HepG2 (cell line): ENCODE data around the gene SCAF8. TPM values are rescaled to one million over a fixed set of nuclear protein-coding genes. Genes with fewer than 3 reads are reported as not detected.
A peak's percentile ranks its signal among the peaks of the same experiment; 100 is the strongest.

Source experiments
- CC2D1A ChIP-seq: sonication (generic); formaldehyde crosslinking; IDR thresholded peaks from 2 replicates; pipeline ENCODE4 v1.8.1; 2023; ENCODE audit warnings: mild to moderate bottlenecking, missing genetic modification reagents
- CENPBD1 ChIP-seq: sonication (generic); formaldehyde crosslinking; IDR thresholded peaks from 2 replicates; pipeline ENCODE4 v1.8.0; 2022; ENCODE audit warnings: missing genetic modification reagents, low read depth, mild to moderate bottlenecking, borderline replicate concordance
- HMGXB4 ChIP-seq, 2 experiments: sonication (generic) in 1 of 2; formaldehyde crosslinking in 1 of 2; IDR thresholded peaks; 2 replicates each; pipeline versions ENCODE4 v1.4.0 to v1.6.1; 2018 to 2020; ENCODE audit warnings: missing genetic modification reagents in 2 of 2, borderline replicate concordance in 1 of 2, low read depth in 1 of 2, mild to moderate bottlenecking in 1 of 2, missing biosample characterization in 1 of 2
- NCOA5 ChIP-seq: sonication (generic); formaldehyde crosslinking; IDR thresholded peaks from 2 replicates; pipeline ENCODE4 v1.4.0; 2020; ENCODE audit warnings: missing genetic modification reagents
- PRPF4 ChIP-seq: fragments of 200-400 bp; formaldehyde crosslinking; IDR thresholded peaks from 2 replicates; pipeline ENCODE4 v1.6.1; 2016; ENCODE audit warnings: low read length, low read depth; ENCODE audit not compliant: poor library complexity, severe bottlenecking
- RBFOX2 ChIP-seq: fragments of 200-400 bp; formaldehyde crosslinking; IDR thresholded peaks from 2 replicates; pipeline ENCODE4 v1.6.1; 2017; ENCODE audit warnings: low read depth, mild to moderate bottlenecking, low read length
- RBM39 ChIP-seq: fragments of 200-400 bp; formaldehyde crosslinking; IDR thresholded peaks from one replicate; pipeline ENCODE4 v1.6.1; 2018; ENCODE audit warnings: antibody characterized with exemption, mild to moderate bottlenecking, low read depth, low read length; ENCODE audit not compliant: poor library complexity, severe bottlenecking
- REPIN1 ChIP-seq: sonication (generic); formaldehyde crosslinking; IDR thresholded peaks from 2 replicates; pipeline ENCODE4 v1.8.0; 2022; ENCODE audit warnings: missing genetic modification reagents, low read depth, mild to moderate bottlenecking, borderline replicate concordance
- RFX5 ChIP-seq: IDR thresholded peaks from 2 replicates; pipeline ENCODE4 v1.6.1; 2011; ENCODE audit warnings: low read depth, low read length, improper control_type of control experiment
- ZHX1 ChIP-seq: sonication (generic); formaldehyde crosslinking; IDR thresholded peaks from 2 replicates; pipeline ENCODE4 v1.8.1; 2022; ENCODE audit warnings: low read depth, mild to moderate bottlenecking, missing genetic modification reagents
- ZNF260 ChIP-seq: sonication (generic); formaldehyde crosslinking; IDR thresholded peaks from 2 replicates; pipeline ENCODE4 v1.4.0; 2020; ENCODE audit warnings: missing genetic modification reagents, low read depth, mild to moderate bottlenecking, borderline replicate concordance
- ZNF484 ChIP-seq: sonication (generic); formaldehyde crosslinking; IDR thresholded peaks from 2 replicates; pipeline ENCODE4 v1.5.1; 2020; ENCODE audit warnings: mild to moderate bottlenecking, low read depth, missing genetic modification reagents, borderline replicate concordance
- ZNF883 ChIP-seq: sonication (generic); formaldehyde crosslinking; IDR thresholded peaks from 2 replicates; pipeline ENCODE4 v1.5.1; 2020; ENCODE audit warnings: mild to moderate bottlenecking, missing genetic modification reagents; ENCODE audit errors: not compliant biosample characterization
- polyA plus RNA-seq, 8 experiments: library from polyadenylated mRNA; depleted of rRNA in 3 of 8; stranded (reverse) in 7 of 8; unstranded in 1 of 8; fragments of >200 nt; fragmentation: Illumina TruSeq in 4 of 8; extraction: Trizol in 4 of 8; gene quantifications; 2 replicates each; pipeline versions ENCODE4 v1.2.1 to v1.2.3, GENCODE V29; 2011 to 2016; ENCODE audit warnings: low read depth in 4 of 8, missing spikeins in 1 of 8, mixed read lengths in 1 of 8; ENCODE audit not compliant: insufficient read depth in 1 of 8
- total RNA-seq, 5 experiments: library from RNA; depleted of rRNA; stranded (reverse); fragments of >200 nt; fragmentation: Illumina TruSeq; extraction: Trizol; gene quantifications; 2 replicates each; pipeline ENCODE4 v1.2.3, GENCODE V29; 2016; ENCODE audit warnings: low read depth in 1 of 5
- TF ChIP-seq, protein P1 (sequence below): sonication (generic); formaldehyde crosslinking; IDR thresholded peaks from 2 replicates; pipeline ENCODE4 v1.5.1; 2020; ENCODE audit warnings: missing genetic modification reagents, mild to moderate bottlenecking, borderline replicate concordance
- TF ChIP-seq, protein P2 (sequence below): sonication (generic); formaldehyde crosslinking; conservative IDR thresholded peaks from 2 replicates; pipeline ENCODE4 v1.8.1; 2023; ENCODE audit warnings: missing genetic modification reagents
- TF ChIP-seq, protein P3 (sequence below): sonication (generic); formaldehyde crosslinking; IDR thresholded peaks from 2 replicates; pipeline ENCODE4 v1.4.0; 2020; ENCODE audit warnings: missing genetic modification reagents, borderline replicate concordance

SCAF8 gene
- total and polyA plus RNA-seq, 2 of the 13 experiments (the other 11 are each of a cell fraction or from before 2014, with no cell fraction given): 15.3 to 40.8 TPM

GRCh38 chr6:154733626-154734382 lies 588 bp downstream of the SCAF8 start (continued):
- TF ChIP-seq HMGXB4 (CRISPR knock-in tag; IDR thresholded peaks at IDR 0.05; ENCODE audit: borderline replicate concordance in 1 of 2, low read depth in 1 of 2) (peak; percentile 28 to 97; a peak in 3 of 4 replicates), ZNF484 (CRISPR knock-in tag) (no peak), ZNF260 (CRISPR knock-in tag) (peak; percentile 20; the same call in 1 of the 2 replicates), CC2D1A (CRISPR knock-in tag) (no peak), NCOA5 (no peak), RBFOX2 (peak; percentile 96), CENPBD1 (CRISPR knock-in tag) (no peak), ZNF883 (CRISPR knock-in tag) (no peak), ZHX1 (CRISPR knock-in tag) (peak; percentile 73; the same call in 1 of the 2 replicates), RFX5 (no peak), RBM39 (peak; percentile 98), PRPF4 (peak; percentile 99), REPIN1 (CRISPR knock-in tag) (peak; percentile 24)
- TF ChIP-seq, protein P1, sequence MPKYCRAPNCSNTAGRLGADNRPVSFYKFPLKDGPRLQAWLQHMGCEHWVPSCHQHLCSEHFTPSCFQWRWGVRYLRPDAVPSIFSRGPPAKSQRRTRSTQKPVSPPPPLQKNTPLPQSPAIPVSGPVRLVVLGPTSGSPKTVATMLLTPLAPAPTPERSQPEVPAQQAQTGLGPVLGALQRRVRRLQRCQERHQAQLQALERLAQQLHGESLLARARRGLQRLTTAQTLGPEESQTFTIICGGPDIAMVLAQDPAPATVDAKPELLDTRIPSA (CRISPR knock-in tag): no peak
- TF ChIP-seq, protein P2, sequence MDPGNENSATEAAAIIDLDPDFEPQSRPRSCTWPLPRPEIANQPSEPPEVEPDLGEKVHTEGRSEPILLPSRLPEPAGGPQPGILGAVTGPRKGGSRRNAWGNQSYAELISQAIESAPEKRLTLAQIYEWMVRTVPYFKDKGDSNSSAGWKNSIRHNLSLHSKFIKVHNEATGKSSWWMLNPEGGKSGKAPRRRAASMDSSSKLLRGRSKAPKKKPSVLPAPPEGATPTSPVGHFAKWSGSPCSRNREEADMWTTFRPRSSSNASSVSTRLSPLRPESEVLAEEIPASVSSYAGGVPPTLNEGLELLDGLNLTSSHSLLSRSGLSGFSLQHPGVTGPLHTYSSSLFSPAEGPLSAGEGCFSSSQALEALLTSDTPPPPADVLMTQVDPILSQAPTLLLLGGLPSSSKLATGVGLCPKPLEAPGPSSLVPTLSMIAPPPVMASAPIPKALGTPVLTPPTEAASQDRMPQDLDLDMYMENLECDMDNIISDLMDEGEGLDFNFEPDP (CRISPR knock-in tag): peak; percentile 90; the same call in 1 of the 2 replicates
- TF ChIP-seq, protein P3, sequence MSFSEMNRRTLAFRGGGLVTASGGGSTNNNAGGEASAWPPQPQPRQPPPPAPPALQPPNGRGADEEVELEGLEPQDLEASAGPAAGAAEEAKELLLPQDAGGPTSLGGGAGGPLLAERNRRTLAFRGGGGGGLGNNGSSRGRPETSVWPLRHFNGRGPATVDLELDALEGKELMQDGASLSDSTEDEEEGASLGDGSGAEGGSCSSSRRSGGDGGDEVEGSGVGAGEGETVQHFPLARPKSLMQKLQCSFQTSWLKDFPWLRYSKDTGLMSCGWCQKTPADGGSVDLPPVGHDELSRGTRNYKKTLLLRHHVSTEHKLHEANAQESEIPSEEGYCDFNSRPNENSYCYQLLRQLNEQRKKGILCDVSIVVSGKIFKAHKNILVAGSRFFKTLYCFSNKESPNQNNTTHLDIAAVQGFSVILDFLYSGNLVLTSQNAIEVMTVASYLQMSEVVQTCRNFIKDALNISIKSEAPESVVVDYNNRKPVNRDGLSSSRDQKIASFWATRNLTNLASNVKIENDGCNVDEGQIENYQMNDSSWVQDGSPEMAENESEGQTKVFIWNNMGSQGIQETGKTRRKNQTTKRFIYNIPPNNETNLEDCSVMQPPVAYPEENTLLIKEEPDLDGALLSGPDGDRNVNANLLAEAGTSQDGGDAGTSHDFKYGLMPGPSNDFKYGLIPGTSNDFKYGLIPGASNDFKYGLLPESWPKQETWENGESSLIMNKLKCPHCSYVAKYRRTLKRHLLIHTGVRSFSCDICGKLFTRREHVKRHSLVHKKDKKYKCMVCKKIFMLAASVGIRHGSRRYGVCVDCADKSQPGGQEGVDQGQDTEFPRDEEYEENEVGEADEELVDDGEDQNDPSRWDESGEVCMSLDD (CRISPR knock-in tag): no peak
